ENCODE measurements around the gene CPXM2. TPM values are rescaled to one million over a fixed set of nuclear protein-coding genes. Genes with fewer than 3 reads are reported as not detected.

CPXM2 gene
- total and polyA plus RNA-seq, 2 donors (not counting 1 experiment from before 2014, with no cell fraction given), result not detected

GRCh38 chr10:123860856-123861255 lies 30.8 kb downstream of the CPXM2 start:
- no peak for TF ChIP-seq EZH2 (IDR thresholded peaks at IDR 0.05; ENCODE audit: borderline replicate concordance, insufficient read depth, low read depth, low read length, poor library complexity, severe bottlenecking)
- TF ChIP-seq, protein P1, sequence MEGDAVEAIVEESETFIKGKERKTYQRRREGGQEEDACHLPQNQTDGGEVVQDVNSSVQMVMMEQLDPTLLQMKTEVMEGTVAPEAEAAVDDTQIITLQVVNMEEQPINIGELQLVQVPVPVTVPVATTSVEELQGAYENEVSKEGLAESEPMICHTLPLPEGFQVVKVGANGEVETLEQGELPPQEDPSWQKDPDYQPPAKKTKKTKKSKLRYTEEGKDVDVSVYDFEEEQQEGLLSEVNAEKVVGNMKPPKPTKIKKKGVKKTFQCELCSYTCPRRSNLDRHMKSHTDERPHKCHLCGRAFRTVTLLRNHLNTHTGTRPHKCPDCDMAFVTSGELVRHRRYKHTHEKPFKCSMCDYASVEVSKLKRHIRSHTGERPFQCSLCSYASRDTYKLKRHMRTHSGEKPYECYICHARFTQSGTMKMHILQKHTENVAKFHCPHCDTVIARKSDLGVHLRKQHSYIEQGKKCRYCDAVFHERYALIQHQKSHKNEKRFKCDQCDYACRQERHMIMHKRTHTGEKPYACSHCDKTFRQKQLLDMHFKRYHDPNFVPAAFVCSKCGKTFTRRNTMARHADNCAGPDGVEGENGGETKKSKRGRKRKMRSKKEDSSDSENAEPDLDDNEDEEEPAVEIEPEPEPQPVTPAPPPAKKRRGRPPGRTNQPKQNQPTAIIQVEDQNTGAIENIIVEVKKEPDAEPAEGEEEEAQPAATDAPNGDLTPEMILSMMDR (IDR thresholded peaks at IDR 0.05), result no peak
- no peaks in the 10 kb centered on the region for H3K27me3 ChIP-seq (replicated peaks in 1 of 4; ENCODE audit: control extremely low read depth in 1 of 4, control insufficient read depth in 3 of 4, insufficient read depth in 4 of 4, low read length in 3 of 4)
- H3K4me3 ChIP-seq (ENCODE audit: control extremely low read depth in 1 of 5, extremely low read depth in 1 of 5, insufficient read depth in 1 of 5, low read depth in 2 of 5, low read length in 4 of 5), result no peak overlapping the region
- Mint-ChIP-seq H3K27ac (no peak overlapping the region), H3K9me3 (ENCODE audit: insufficient read depth) (no peaks in the 10 kb centered on the region), H3K4me1 (no peaks in the 10 kb centered on the region), H3K27me3 (peaks cover 7% of the 10 kb centered on the region), H3K4me3 (no peak overlapping the region)
- H3K36me3 ChIP-seq (replicated peaks in 1 of 2; ENCODE audit: control extremely low read depth in 1 of 2, control insufficient read depth in 1 of 2, extremely low read depth in 1 of 2, insufficient read depth in 2 of 2, low read length in 1 of 2), result no peaks in the 10 kb centered on the region
- ATAC-seq (ENCODE audit: low read depth) (no peak), DNase-seq (no peak)
- intact Hi-C loops (cut with micrococcal nuclease), result no loop called here
- no peak overlapping the region for H3K4me2 ChIP-seq (replicated peaks; ENCODE audit: low read depth, low read length, poor library complexity, severe bottlenecking)
- no peaks in the 10 kb centered on the region for H4K20me1 ChIP-seq (ENCODE audit: control insufficient read depth, insufficient read depth, low read length, poor library complexity, severe bottlenecking)
- ChIA-PET CTCF (no interaction called here), POLR2A (no interaction called here)
- H3K27ac ChIP-seq (ENCODE audit: low read length in 2 of 2), result no peak overlapping the region
- H3K79me2 ChIP-seq (ENCODE audit: control insufficient read depth, insufficient read depth, low read length), result no peaks in the 10 kb centered on the region
- H3K9ac ChIP-seq (ENCODE audit: low read length), result no peak overlapping the region
- no peaks in the 10 kb centered on the region for H3K4me1 ChIP-seq (ENCODE audit: control insufficient read depth in 2 of 2, insufficient read depth in 2 of 2, low read length in 2 of 2)
- WGBS (ENCODE audit: insufficient coverage), result 100% methylated on average over 1 of the region's 7 CpGs
- H2AFZ ChIP-seq (ENCODE audit: insufficient read depth, low read depth, low read length, poor library complexity, severe bottlenecking), result no peak overlapping the region
- no peaks in the 10 kb centered on the region for H3K9me3 ChIP-seq (ENCODE audit: control extremely low read depth in 1 of 3, control insufficient read depth in 2 of 3, insufficient read depth in 1 of 3, low read length in 2 of 3)

DNA sequence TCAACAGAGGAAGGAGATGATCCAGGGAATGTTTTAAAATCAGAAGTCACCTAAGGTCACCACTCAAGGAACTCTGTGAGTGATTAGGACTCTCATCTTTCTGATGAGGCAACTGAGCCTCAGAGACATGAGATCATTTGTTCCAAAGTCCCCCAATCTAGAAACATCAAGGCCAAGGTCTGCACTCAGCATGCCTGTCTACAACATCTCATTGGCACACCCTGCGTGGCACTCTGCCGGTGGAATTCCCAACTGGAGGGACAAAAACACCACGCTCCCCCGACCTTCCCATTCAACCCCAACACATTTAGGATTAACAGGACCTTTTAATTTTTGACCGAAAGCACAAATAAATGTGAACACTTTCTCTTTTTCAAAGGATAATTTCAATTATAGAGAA lies 31.4 kb downstream of the CPXM2 start:
- no peak overlapping the region for H3K9ac ChIP-seq (ENCODE audit: low read length)
- TF ChIP-seq EZH2 (IDR thresholded peaks at IDR 0.05; ENCODE audit: borderline replicate concordance, insufficient read depth, low read depth, low read length, poor library complexity, severe bottlenecking), result no peak
- TF ChIP-seq, protein P1 (IDR thresholded peaks at IDR 0.05), result no peak
- H3K4me3 Mint-ChIP-seq, result no peak overlapping the region
- POLR2A ChIA-PET, result no interaction called here
- no peaks in the 10 kb centered on the region for H3K9me3 ChIP-seq (ENCODE audit: control extremely low read depth in 1 of 3, control insufficient read depth in 2 of 3, insufficient read depth in 1 of 3, low read length in 2 of 3)
- no peak overlapping the region for H3K27ac Mint-ChIP-seq
- no peak overlapping the region for H3K4me3 ChIP-seq (ENCODE audit: control extremely low read depth in 1 of 5, extremely low read depth in 1 of 5, insufficient read depth in 1 of 5, low read depth in 2 of 5, low read length in 4 of 5)
- intact Hi-C loops (cut with micrococcal nuclease), result no loop called here
- H3K36me3 ChIP-seq (replicated peaks in 1 of 2; ENCODE audit: control extremely low read depth in 1 of 2, control insufficient read depth in 1 of 2, extremely low read depth in 1 of 2, insufficient read depth in 2 of 2, low read length in 1 of 2), result no peaks in the 10 kb centered on the region
- no peak for DNase-seq
- H3K4me2 ChIP-seq (replicated peaks; ENCODE audit: low read depth, low read length, poor library complexity, severe bottlenecking), result no peak overlapping the region
- H3K9me3 Mint-ChIP-seq (ENCODE audit: insufficient read depth), result no peaks in the 10 kb centered on the region
- H2AFZ ChIP-seq (ENCODE audit: insufficient read depth, low read depth, low read length, poor library complexity, severe bottlenecking), result no peak overlapping the region
- H3K4me1 Mint-ChIP-seq, result no peaks in the 10 kb centered on the region
- no peaks in the 10 kb centered on the region for H4K20me1 ChIP-seq (ENCODE audit: control insufficient read depth, insufficient read depth, low read length, poor library complexity, severe bottlenecking)
- CTCF ChIA-PET, result no interaction called here
- no peak overlapping the region for H3K27ac ChIP-seq (ENCODE audit: low read length in 2 of 2)
- WGBS (ENCODE audit: insufficient coverage), result 94% methylated on average over 4 of the region's 5 CpGs
- H3K79me2 ChIP-seq (ENCODE audit: control insufficient read depth, insufficient read depth, low read length), result no peaks in the 10 kb centered on the region
- no peaks in the 10 kb centered on the region for H3K4me1 ChIP-seq (ENCODE audit: control insufficient read depth in 2 of 2, insufficient read depth in 2 of 2, low read length in 2 of 2)
- H3K27me3 ChIP-seq (replicated peaks in 1 of 4; ENCODE audit: control extremely low read depth in 1 of 4, control insufficient read depth in 3 of 4, insufficient read depth in 4 of 4, low read length in 3 of 4), result no peaks in the 10 kb centered on the region
- peaks cover 8% of the 10 kb centered on the region for H3K27me3 Mint-ChIP-seq
- ATAC-seq (ENCODE audit: low read depth), result no peak
